AG04449 (cell line): ENCODE results near the gene SSR4.

Experiments
- CTCF ChIA-PET: fragments of 350-600 bp; formaldehyde crosslinking; extraction: SDS; loops from one replicate; lab custom pipeline; 2021; ENCODE audit warnings: antibody characterized with exemption; lab: Yijun Ruan, JAX
- POLR2A ChIA-PET: fragments of 400-600, 350-600 bp; formaldehyde crosslinking; extraction: SDS; loops from one replicate; lab custom pipeline; 2020; ENCODE audit warnings: antibody characterized with exemption, inconsistent platforms; lab: Yijun Ruan, JAX
- DNase-seq: peaks from one replicate; pipeline ENCODE4 v3.0.0-alpha.2; 2010; ENCODE audit warnings: low read depth, low spot score
- H3K4me3 ChIP-seq: 2 replicates; pipeline ENCODE4 v1.5.1; 2011; ENCODE audit warnings: low read depth, mild to moderate bottlenecking, control low read depth, low read length
- TF ChIP-seq, protein P1 (sequence below): IDR thresholded peaks from one replicate; pipeline ENCODE4 v1.5.1; 2011; ENCODE audit warnings: mild to moderate bottlenecking, moderate library complexity, low read length, control low read depth, inconsistent platforms; ENCODE audit not compliant: insufficient read depth; ENCODE audit errors: missing control alignments

Gene SSR4

DNA sequence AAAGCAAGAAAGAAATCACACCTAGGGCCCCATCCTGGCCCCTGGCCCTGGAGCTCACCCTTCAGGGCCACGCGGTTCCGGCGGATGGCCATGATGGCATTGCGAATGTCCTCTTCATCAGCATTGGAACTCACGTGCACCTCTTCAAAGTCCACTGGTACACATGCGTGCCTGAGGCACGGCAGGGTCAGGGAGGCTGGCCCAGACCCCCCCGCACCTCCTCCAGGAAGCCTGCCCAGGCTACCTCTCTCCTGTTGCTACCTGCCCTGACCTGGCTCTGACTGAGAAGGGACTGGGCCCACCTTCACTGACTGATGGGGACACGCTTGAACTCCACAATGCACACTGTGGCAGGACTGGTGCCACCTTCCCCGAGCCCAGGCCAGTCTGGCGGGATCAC, 4.8 kb upstream of the SSR4 start:
- H3K4me3 ChIP-seq = no peak overlapping the region
- ChIA-PET POLR2A (no interaction called here), CTCF (no interaction called here)
- no peak for DNase-seq
- TF ChIP-seq, protein P1, sequence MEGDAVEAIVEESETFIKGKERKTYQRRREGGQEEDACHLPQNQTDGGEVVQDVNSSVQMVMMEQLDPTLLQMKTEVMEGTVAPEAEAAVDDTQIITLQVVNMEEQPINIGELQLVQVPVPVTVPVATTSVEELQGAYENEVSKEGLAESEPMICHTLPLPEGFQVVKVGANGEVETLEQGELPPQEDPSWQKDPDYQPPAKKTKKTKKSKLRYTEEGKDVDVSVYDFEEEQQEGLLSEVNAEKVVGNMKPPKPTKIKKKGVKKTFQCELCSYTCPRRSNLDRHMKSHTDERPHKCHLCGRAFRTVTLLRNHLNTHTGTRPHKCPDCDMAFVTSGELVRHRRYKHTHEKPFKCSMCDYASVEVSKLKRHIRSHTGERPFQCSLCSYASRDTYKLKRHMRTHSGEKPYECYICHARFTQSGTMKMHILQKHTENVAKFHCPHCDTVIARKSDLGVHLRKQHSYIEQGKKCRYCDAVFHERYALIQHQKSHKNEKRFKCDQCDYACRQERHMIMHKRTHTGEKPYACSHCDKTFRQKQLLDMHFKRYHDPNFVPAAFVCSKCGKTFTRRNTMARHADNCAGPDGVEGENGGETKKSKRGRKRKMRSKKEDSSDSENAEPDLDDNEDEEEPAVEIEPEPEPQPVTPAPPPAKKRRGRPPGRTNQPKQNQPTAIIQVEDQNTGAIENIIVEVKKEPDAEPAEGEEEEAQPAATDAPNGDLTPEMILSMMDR = no peak

DNA sequence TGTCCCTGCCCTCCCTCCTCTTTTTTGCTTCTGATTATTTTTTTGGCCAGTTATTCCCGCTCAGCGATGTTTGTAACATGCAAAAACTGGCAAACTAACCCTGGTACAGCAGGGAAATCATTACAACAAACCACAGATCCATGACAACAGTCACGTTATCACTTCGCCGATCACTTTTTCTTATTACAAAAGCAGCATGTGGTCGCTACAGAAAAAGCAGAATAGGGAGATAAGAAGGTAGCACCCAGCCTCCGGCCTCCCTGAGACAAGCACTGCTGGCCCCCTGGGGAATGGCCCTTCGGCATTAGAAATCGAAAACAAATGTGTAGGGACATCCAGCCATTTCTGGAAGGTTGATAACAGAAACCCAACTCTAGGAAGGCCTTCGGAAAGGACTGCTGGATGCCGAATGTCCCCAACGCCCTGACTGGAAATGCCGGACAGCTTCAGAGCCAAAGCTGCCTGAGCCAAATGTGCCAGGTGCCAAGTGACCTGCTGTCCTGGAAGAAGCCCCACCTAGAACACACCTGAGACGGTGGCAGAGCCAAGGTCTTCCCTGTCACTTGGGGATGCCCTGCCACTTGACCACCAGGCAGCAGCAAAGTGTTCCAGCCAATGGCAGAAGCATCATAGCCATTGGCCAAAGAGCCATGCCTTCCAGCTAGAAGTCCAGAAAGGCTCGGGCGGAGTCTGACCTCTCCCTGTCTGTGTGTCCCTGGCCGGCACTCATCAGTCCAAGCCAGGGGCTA, 3.2 kb upstream of the SSR4 start:
- TF ChIP-seq, protein P1 = no peak
- ChIA-PET POLR2A (no interaction called here), CTCF (no interaction called here)
- no peak for DNase-seq
- H3K4me3 ChIP-seq = no peak overlapping the region

DNA sequence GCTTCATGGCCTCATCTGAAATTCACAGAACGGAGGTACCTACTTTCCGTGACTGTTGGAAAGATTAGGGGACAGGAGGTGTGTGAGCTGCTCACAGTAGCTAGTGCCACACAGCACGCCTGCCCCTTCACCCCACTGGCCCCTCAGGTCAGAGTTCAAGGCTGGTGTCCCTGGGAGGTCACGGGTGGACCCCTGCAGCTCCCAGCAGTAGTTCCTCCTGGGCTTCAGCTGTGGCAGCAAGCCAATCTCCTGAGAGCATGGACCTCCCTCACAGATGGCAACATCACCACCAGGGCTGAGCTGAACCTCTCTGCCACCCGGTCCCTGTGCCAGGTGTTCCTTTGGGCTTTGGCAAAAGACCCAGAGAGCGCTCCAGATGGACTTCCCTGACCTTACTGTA, 2.1 kb upstream of the SSR4 start:
- ChIA-PET POLR2A (interaction anchor here (0.6 kb wide), 1 partner anchor 13 kb away, joined by 3 read pairs; no protein-coding TSS in a partner anchor), CTCF (no interaction called here)
- H3K4me3 ChIP-seq = peak overlapping the region; percentile 6; the same call in 1 of the 2 replicates
- TF ChIP-seq, protein P1 = no peak
- no peak for DNase-seq

DNA sequence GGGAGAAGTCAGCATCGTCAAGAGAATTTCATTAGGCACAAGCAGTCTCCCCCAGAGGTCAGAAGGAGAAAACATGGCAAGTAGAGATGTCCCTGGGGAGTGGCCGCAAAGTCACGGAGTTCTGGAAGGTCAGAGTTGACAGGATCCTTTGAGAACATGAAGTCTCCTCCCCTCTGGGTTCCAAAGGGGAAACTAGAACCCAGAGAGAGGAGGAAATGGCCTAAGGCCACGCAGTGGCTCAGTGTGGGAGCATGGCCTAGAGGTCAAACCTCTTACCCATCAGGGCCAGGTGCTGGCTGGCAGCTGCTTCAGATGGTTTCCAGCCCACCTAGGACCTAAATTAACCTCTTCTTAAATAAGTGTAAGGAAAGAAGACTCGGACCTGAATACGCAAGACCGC, 1.2 kb upstream of the SSR4 start:
- TF ChIP-seq, protein P1 = no peak

DNA sequence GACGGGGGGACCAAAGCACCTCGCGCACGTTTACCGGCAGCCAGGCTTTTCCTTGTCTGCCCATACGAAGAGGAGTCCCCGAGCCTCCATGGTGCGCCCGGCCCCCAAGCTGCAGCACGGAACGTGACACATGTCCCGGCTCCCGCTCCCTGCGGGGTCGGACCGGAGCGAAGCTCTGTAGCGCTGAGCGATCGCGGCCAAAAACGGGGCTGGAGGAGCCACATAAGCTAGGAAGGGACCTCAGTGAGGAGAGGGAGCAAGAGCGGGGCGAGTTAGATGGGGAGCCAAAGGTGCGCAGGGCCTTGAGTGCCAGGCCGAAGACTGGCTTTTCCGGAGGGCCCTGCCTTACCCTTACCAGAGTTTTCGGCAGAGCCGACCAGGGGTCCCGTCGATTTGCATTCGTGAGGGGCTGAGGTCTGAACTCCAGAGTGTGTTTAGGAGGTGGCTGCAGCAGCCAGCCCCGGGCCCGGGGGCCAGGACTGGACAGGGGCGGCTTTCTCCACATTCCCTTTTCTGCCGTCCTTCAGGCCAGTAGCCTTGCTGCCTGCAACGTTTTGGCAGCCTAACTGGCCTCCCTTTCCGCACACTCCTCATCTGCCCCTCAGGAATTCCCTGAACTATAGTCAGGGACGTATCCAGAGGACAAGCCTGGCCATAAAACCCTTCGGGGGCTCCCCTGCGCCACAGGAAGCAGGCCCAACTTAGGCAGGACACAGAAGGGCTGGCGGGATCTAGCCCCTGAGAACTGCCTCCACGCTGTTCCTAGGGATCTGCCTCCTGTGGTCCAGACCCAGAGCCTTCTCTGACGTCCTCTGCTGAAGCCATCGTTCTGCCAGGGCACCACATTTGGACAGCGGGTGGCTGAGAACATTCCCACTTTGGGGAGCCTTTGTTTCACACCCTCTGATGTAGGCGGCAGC, 689 bp downstream of the SSR4 start:
- POLR2A ChIA-PET = interaction anchor here (0.9 to 1.9 kb wide), 6 partner anchors 14 to 139 kb away, joined by 4 to 8 read pairs (median 6); partner anchors contain the start of genes NAA10 and SRPK3
- peak overlapping the region; percentile 70 for H3K4me3 ChIP-seq
- CTCF ChIA-PET = interaction anchor here (1.1 to 2.1 kb wide), 2 partner anchors 131 to 152 kb away, joined by 3 to 6 read pairs; partner anchors contain the start of gene ARHGAP4
- TF ChIP-seq, protein P1 = no peak
- no peak for DNase-seq

More for the DNA sequence above, 1.2 kb upstream of the SSR4 start:
- ChIA-PET CTCF (interaction anchor here (1.0 to 2.1 kb wide), 3 partner anchors 8 to 153 kb away, joined by 4 to 6 read pairs (median 4); partner anchors contain the start of gene PLXNB3), POLR2A (interaction anchor here (1.8 to 1.9 kb wide), 2 partner anchors 27 to 135 kb away, joined by 5 to 8 read pairs; no protein-coding TSS in a partner anchor)
- no peak for DNase-seq
- H3K4me3 ChIP-seq = peak overlapping the region; percentile 84
